Ramos (cell line): ENCODE measurements around the gene TMEM198.

Source experiments
- in situ Hi-C: fragments of 300-500 bp; cut with MboI; formaldehyde crosslinking; loops from one replicate; pipeline ENCODE4 v1.14.3; 2022; ENCODE audit warnings: low sequenced_read_pairs; ENCODE audit not compliant: unreplicated experiment

Gene TMEM198, protein sequence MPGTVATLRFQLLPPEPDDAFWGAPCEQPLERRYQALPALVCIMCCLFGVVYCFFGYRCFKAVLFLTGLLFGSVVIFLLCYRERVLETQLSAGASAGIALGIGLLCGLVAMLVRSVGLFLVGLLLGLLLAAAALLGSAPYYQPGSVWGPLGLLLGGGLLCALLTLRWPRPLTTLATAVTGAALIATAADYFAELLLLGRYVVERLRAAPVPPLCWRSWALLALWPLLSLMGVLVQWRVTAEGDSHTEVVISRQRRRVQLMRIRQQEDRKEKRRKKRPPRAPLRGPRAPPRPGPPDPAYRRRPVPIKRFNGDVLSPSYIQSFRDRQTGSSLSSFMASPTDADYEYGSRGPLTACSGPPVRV

DNA sequence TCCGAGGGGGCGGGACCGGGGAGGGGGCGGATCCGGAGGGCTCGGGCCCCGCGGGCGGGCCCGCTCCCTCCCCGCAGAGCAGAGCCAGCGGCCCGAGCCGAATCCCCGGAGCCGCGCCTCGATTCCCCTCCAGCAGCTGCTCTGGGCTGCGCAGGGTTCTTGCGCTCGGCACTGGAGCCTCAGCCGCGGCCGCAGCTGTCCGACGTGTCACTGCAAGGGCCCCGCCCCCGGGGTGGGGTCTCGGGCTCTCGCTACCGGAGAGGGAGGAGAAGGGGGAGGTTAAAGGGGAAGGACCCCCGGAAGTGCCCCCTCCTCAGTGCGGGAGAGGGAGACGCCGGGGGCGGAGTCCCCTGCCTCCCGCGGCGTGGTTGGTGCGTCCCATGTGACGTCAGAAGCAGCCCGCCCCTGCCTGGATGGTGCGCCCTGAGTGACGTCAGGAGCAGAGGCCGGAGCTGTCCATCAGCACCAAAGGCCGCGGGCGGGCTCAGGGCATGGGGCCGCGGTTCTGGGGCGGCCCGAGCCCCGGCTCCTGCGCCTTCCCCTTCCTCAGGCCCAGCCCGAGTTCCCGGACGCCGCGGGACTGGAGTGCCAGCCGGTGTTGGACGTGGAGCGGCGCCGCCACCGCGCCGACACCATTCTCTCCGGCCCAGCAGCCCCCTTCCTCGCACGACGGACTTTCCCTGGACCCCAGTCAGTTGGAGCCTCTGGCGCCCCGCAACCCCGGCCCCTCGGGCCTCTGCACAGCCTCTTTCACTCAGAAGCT, at the start of gene TMEM198, which contains the start of gene CHPF:
Gene TMEM198, plus strand, starts transcription at position 433 of the 763 bp plus-strand sequence. CDS start 700 bp downstream, outside the sequence.
Gene CHPF, minus strand, starts transcription at position 214 of the 763 bp plus-strand sequence. CDS start 271 bp downstream, outside the sequence.
- in situ Hi-C loops = no loop called here

DNA sequence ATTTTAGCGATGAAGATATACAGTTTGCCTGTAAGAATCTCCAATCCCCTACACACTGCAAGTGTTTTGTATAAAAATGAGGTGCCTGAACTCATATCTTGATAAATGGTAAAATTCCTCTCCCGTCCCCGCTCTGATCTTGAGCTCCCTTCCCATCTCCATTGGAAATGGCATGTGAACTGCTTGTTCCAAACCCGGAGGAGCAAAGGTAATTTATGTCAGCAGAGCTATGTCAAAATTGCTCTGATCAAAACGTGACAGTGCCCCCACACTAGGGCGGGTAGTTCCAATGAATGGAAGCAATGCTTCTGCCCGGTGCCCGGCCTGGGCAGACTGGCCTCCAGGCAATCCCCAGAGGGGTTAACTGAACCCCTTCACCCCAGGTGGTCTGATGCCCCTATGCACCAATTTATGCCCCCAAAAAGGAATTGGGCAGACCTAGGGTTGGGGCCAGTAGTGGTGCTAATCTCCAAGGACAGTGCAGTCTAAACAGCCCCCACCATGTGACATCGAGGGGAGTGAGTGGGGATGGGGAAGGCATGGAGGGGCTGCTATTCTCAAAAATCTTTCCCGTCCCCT, 48.8 kb upstream of the TMEM198 start:
- in situ Hi-C loops = no loop called here

DNA sequence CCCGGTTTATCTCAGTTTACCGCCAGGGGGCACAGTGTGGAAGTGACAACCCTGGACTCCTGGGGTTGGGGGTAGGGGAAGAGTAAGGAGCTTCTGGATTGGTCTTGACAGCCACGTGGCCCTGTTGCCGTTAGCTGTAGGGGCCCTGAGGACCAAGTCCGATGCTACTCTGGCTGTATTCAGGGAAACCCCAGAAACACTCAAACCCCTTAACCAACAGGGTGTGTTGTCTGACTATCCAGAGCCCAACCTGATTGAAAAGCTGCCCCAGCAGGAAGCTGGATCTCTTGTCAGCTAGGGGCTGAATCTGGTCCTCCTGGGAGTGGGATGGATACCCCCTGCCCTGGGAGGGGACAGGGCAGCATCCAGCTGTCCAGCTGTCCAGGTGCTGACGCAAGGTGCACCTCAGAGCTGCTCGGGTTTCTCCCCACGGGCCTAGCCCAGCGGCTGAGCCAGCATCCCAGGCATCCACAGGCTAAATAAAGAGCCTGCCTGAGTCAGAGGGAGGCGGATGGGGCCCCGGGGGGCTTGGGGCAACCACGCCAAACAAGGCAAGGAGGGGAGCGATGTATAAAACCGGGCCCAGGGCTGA, 48.2 kb upstream of the TMEM198 start:
- in situ Hi-C loops = no loop called here

DNA sequence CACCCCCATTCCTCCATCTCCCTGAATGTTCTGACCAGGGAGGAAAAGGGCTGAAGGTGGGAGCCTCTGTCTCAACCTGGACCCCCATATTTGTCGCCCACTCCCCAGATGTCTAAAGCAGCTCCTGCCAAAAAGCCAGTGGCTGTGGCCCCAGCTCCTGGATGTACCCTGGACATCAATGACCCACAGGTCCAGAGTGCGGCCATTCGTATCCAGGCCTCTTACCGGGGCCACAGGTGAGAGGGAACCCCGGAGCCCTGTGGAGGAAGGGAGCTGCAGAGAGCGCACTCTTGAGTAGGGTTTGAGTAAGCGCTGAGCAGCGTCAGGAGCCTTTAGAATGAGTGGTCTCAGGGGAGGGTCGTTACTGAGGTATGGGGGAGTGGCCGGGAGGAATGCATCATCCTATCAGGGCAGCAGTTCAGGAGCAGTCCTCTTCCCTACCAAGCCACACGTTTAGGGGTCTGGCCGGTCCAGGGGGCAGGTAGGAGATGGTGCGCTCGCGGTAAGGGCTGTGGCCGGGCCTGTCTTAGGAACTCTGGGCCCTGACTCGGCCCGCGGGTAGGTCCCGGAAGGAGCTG, 47.5 kb upstream of the TMEM198 start:
- in situ Hi-C loops = no loop called here

DNA sequence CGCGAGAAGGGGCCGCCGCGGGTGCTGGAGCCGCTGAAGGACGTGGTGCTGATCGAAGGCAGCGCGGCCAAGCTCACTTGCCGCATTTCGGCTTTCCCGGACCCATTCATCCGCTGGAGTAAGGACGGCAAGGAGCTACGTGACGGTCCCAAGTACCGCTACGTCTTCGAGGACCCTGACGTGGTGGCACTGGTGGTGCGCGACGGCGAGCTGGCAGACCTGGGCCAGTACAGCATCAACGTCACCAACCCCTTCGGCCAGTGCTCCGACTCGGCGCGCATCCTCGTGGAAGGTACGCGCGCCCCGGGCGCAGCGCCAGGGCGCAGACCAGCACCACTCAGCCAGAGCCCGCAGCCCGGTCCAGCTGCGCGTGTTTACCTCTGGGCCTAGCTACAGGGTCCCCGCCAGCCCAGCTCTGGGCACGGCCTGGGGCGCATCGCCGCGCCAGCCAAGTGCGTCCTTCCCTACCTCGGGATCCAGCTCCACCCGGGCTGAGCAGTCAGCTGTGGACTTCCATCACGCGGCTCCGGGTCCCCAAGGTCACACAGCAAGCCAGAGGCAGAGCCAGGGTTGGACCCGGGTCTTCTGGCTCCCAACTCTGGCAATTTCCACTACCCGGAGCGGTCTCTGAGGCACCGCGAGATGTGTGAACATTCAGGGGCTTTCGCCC, 46.9 kb upstream of the TMEM198 start:
- in situ Hi-C loops = no loop called here

DNA sequence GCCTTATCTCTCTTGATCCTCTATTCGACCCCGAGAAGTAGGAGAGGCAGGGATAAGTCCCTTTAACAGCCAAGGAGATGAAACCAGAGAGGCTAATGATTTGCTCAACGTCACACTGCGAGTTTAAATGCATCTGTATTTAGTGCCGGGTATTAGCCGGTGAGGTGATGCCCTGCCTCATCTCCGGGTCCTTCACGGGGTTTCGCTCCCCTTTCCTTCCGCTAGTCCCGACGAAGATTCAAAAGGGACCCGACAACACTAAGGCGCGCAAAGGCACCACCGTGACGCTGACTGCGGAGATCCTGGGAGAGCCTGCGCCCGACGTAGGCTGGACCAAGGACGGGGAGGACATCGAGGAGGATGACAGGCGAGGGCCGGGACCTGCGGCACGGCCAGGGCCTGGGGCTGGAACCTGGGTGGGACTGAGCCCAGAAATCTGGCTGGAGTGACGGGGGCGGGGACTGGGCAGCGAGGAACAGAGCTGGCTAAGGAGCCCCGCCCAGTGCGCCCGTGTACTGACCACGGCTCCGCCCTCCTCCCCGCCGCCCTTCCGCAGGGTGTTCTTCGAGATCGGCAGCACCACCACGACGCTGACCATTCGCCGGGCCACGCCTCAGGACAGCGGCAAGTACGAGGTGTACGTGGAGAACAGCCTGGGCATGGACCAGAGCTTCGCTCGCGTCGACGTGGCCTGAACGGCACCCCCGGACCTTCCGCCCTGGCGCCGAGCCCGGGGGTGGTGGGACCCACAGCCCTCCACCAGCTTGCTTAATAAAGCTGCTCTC, 46.1 kb upstream of the TMEM198 start:
- in situ Hi-C loops = no loop called here

DNA sequence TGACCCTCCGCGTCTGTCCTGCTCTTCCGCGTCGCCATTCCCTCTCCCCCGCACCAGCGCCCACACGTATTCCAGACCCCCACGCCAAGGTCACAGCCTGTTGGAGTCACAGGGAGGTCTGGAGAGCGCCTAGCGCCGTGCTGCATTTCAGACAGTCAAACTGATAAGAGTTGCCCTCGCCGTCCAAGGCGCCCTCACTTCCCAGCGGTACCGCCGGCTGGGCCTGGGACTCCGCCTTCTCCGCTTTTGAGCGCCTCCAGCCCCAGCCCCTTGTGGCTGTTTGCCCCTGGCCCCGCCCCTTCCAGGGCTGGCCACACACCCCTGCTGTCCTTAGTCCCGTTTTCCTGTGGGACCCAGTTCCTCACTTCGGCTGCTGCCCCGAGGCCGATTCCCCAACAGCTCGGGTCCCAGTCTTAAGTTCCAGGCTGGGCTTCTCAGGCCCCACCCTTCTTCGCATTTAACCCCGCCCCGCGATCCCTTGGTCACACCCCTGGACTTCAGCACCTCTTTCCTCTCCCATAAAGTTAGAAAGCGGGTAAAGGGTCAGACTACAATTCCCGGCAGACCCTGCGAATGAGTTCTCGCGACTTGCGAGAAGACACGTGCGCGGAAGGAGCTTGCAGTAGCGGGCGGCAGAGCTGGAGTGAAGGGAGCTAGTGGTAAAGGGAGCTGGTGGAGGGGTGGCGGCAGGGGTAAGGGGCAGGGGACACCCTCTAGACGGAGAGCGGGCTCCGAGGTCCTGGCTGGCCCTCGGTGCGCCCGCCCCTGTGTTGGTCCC, 45.4 kb upstream of the TMEM198 start, which contains the start of gene GMPPA:
Gene GMPPA, plus strand, starts transcription at position 612 of the 778 bp plus-strand sequence. CDS start 1,085 bp downstream, outside the sequence.
- in situ Hi-C loops = no loop called here

DNA sequence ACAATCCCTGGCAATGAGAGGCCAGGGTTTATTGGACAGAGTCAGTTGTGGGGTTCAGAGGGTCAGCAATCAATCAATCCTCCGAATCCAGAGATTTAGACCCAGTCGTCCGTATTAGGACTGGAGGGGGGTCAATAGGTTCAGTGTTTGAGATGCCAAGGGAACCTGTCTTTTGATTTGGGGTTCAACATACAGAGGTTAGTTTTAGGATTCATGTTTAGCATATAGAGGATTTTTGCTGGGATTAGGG, 44.8 kb upstream of the TMEM198 start:
- in situ Hi-C loops = no loop called here

DNA sequence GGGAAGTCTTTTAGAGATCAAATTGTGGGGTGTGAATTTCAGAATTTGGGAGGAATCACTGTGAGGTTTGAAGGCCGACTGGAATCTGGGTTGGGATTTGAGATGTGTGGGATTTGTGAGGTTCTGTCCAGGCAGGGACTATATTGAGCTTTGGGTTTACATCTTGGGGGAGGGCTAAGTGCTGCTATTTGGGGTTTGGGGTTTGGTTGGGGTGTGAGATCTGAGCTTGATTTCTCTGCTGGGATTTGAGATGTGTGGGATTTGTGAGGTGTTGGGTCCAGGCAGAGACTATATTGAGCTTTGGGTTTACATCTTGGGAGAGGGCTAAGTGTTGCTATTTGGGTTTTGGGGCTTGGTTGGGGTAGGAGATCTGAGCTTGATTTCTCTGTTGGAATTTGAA, 44.3 kb upstream of the TMEM198 start:
- in situ Hi-C loops = no loop called here

DNA sequence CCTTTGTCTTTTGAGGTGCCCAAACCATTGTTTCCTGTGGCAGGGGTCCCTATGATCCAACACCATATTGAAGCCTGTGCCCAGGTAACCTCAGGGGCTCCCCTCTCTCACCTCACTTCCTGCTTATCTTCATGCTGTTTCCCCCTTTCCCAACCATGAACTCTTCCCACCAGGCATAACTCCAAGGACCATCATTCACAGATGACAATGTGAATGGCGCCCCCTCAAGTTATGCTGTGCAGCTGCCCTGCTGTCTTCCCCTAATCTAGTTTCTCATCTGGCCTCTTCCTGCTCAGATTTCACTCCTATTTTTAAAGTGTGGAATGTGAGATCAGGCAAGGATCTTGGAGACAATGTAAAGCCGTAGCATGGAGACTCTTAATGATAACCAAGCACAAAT, 43.7 kb upstream of the TMEM198 start:
- in situ Hi-C loops = no loop called here

DNA sequence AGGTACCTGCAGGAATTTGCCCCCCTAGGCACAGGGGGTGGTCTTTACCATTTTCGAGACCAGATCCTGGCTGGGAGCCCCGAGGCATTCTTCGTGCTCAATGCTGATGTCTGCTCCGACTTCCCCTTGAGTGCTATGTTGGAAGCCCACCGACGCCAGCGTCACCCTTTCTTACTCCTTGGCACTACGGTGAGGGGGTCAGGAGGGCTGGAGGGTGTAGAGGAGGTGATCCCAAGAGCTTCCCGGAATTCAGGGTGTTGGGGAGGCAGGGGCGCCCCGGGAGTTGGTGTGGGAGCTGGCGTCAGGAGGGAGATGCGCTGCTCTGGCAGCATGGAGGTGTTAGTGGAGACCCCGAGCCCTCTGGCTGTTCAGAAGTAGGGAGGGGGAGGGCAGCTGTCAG, 42.0 kb upstream of the TMEM198 start:
- in situ Hi-C loops = no loop called here

DNA sequence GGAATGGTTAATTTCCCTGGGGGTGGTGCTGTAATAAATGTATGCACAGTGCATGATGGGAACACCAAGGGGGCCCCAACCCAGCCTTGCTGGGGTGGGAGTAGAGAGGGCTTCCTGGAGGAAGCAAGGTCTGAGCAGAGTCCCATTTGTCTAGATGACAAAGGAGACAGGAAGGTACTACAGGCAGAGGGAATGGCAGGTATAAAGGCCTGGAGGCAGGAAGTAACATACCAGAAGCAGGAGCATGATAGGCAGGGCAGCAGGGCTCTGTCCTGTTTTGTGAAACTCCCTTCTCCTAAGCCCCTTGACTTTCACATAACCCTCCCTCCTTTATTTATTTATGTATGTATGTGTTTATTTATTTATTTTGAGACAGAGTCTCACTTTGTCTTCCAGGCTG, 41.2 kb upstream of the TMEM198 start:
- in situ Hi-C loops = no loop called here

DNA sequence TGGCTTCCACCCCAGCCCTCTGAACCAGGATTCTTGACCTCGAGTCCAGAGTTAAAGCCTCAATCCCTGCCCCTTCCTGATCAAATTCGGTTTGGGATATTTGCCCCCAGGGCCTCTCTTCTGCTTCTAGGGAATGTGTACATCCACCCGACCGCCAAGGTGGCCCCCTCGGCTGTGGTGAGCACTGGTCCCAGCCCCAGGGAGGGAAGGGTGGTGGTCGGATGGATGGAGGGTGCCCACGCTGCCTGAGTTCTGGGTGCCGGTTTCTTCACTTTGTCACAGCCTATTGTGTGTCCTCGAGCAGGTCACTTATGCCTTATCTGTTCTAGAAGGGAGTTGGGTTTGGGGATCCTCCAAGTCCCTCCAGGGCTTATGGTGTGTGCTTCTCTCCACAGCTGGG, 38.2 kb upstream of the TMEM198 start:
- in situ Hi-C loops = no loop called here

DNA sequence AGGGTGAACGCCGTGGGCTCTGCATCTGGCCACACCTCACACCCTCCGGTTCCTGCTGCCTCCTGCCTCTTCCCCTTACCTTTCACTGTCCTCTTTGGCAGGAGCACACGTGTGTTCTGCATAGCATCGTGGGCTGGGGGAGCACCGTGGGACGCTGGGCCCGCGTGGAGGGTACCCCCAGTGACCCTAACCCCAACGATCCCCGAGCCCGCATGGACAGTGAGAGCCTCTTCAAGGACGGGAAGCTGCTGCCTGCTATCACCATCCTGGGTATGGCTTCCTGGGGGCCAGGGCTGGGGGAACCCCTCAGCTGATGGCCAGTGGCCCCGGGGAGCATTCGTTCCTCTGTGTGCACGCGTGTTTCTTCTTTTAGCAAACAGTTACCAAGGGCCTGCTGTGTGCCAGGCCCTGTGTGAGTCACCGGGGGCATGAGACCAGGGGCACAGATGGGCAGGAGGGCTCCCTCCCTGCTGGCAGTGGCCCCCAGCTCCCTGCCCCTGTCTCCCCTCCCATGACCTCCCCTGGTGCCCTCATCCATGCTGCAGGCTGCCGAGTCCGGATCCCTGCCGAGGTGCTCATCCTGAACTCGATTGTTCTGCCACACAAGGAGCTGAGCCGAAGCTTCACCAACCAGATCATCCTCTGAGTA, 37.6 kb upstream of the TMEM198 start:
- in situ Hi-C loops = no loop called here

DNA sequence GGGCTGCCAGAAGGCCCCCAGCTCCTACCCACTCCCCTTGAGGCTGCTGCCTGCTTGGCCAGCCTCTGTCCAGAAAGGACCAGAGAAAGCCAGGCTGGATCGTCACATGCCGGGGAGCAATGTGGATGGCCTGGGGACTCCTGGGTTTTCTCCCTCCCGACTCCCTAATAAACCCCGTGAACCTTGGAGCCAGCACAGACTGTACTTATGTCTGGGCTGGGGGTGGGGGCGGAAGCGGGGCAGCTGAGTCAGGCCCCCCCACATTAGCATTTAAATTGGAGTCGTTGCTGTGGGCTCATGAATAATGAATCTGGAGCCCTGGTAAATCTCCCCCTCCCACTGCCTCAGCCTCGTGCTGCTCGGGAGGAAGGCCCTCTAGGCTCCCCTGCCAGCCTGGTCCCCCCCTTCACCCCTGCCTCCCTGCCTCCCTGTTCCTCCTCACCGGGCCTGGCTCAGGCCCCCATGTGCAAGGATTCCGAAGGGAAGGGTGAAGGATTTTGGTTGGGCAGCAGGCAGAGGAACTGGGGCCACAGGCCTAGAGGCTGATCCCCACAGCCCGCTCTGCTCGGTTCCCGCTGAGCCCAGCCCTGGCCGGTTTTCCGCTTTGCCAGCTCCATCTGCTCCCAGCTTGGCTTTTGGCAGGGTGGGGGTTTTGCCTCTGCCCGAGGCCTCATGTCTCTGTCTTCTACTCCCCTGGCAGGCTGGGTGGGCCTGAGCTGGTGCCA, 36.9 kb upstream of the TMEM198 start:
- in situ Hi-C loops = no loop called here

DNA sequence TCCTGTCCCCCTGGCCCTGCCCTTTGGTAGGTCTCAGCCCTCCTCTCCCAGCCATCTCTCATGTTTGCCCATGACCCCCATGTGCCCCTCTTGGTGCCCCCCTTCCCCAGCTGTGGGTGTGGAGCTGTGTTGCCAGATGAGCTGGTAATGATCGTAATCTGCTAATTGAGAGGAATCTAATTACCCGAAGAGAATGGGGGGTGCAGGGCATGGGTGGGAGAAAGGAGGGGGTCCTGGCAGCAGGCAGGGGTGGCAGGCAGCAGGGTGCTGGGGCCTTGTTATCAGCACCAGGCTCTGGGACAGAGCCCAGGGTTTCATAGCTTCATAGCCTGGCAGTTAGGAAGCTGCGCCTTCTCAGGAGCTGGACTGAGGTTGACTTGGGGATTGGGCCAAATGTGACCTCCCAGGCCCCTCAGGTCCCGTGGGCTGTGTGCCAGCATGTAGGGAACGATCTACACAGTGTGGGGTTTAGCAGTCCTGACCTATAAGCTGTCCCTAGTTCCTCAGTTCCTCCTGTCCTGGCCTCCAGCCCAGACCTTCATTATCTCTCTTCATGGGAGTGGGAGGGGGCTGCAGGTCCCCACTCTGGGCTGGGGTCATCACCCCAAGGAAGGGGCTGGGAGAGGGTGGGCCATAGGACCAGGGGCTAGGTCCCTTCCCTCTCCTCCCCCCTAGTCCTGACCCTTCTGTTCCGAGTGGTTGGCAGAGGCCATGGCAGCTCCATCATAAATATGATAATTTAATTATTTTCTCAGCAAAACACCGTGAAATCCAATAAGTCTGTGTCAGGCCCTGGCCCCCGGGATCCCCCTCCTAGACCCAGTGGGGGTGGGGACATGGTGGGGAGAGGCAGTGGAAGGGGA, 36.0 kb upstream of the TMEM198 start:
- in situ Hi-C loops = no loop called here

DNA sequence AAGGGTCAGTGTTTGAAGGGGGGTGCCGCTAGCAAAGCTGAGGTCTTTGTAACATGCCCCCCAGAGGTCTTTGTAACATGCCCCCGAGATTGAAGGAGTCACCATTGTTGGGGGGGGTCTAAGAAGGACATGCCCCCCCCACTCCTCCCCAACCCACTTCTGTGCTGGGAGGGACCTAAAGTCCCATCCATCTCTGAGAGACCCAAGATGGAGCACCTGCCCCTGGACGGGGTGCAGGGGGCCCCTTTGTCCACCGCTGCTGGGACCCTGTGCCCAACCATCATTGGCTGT, 35.4 kb upstream of the TMEM198 start:
- in situ Hi-C loops = no loop called here
